ENCODE data around the gene CD320. TPM values are rescaled to one million over a fixed set of nuclear protein-coding genes. Genes with fewer than 3 reads are reported as not detected.
A peak's percentile ranks its signal among the peaks of the same experiment; 100 is the strongest.
"Not testable (repeated sequence)": the region's sequence is repeated elsewhere in the genome, so short reads cannot be mapped to it uniquely, and the experiment has no call there.

The CD320 gene
- total RNA-seq, 1 donor = 14.6 TPM

DNA sequence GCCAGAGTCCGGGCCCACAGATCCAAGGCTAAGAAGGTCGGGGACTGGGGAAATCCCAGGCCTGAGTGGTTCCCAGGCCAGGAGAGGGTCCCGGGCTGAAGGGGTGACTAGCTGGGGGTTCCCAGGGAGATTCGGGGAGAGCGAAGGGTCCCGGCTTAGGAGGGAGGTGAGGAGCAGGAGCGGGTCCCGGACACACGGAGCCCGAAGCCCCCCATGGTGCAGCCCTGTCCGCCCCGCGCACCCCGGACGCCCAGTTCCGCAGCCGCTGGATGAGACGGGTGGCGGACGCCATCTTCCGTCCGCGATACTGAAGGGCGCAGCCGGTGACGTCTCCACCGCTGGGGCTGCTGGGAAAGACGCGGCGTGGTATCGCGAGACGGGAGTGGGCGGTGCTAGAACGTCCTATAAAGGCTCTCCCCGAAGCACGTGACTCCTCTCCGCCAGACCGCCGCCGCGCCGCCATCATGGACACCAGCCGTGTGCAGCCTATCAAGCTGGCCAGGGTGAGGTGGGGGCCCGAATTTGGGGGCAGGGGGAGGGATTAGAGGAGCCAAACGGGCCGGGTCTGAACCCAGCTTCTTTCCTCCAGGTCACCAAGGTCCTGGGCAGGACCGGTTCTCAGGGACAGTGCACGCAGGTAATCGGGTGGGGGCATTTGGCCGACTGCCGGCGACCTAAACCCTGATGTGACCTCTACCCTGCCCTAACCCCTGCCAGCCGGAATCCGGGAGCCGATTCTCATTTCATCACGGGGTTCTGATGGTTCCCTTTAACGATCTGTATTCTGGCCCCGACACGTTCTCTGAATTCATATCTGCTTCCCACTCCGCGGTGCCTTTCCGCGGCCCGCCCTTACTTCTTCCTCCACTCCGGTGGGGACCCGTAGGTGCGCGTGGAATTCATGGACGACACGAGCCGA is 13.2 kb upstream of the CD320 start, which contains the start of the genes NDUFA7 and RPS28:
Gene NDUFA7, minus strand, starts transcription at position 309 of the 919 bp plus-strand sequence. Its CDS starts 17 bp downstream, at position 292.
Gene RPS28, plus strand, starts transcription at position 430 of the 919 bp plus-strand sequence. Its CDS starts 35 bp downstream, at position 465.
- peaks cover 28% of the 10 kb centered on the region for H3K4me1 ChIP-seq (ENCODE audit: insufficient read depth, low read length)
- no peaks in the 10 kb centered on the region for H3K27me3 ChIP-seq (ENCODE audit: insufficient read depth, low read length)
- peak within 1 kb of the TSS; percentile 77 for H3K4me3 ChIP-seq (ENCODE audit: low read length)
- no peaks in the 10 kb centered on the region for H3K9me3 ChIP-seq (ENCODE audit: low read depth, low read length)

DNA sequence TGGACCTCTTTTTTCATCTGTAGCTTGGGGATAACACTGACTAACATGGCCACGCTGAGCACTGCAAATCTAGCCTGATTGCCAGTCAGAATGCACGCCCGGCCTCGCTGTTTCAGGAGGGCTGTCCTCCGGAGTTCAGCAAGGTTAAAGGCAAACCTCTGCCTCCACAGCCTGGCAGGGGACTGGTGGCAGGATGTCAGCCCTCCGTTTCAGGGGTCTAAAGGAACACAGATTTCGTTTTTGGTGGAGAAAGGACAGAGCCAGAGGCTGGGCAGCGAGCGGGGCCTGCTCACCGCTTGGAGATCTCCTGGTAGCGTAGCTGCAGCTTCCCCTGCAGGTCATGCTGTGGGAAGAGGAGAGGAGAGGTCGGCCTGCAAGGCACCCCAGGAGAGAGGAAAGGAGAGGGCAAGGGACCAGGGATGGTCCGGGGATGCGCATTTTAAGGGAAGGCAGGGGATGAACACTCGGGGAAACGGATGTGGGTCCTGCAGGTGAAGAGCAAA is 12.5 kb upstream of the CD320 start:
- Histone ChIP-seq H3K4me3 (ENCODE audit: low read length) (peak overlapping the region; percentile 77), H3K9me3 (ENCODE audit: low read depth, low read length) (no peaks in the 10 kb centered on the region), H3K4me1 (ENCODE audit: insufficient read depth, low read length) (peaks cover 28% of the 10 kb centered on the region), H3K27me3 (ENCODE audit: insufficient read depth, low read length) (no peaks in the 10 kb centered on the region)

- peaks cover 28% of the 10 kb centered on the region for H3K4me1 ChIP-seq (ENCODE audit: insufficient read depth, low read length)
- no peaks in the 10 kb centered on the region for H3K9me3 ChIP-seq (ENCODE audit: low read depth, low read length)
- H3K4me3 ChIP-seq (ENCODE audit: low read length) = peak overlapping the region; percentile 77
- no peaks in the 10 kb centered on the region for H3K27me3 ChIP-seq (ENCODE audit: insufficient read depth, low read length)
Measured at GRCh38 chr19:8319807-8320520, 11.8 kb upstream of the CD320 start.

DNA sequence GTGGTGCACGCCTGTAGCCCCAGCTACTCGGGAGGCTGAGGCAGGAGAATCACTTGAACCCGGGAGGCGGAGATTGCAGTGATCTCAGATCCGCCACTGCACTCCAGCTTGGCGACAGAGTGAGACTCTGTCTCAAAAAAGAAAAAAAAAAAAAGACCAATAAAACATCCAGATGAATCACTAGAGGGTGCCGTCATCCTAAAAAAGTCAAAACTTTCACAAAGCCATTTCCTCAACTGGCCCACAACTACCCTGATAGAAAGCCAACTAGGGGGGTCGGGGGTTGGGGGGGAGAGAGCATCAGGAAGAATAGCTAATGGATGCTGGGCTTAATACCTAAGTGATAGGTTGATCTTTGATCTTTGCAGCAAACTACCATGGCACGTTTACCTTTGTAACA is 10.7 kb upstream of the CD320 start:
- not testable (repeated sequence) for H3K4me3 ChIP-seq (ENCODE audit: low read length)
- peaks cover 28% of the 10 kb centered on the region for H3K4me1 ChIP-seq (ENCODE audit: insufficient read depth, low read length)

DNA sequence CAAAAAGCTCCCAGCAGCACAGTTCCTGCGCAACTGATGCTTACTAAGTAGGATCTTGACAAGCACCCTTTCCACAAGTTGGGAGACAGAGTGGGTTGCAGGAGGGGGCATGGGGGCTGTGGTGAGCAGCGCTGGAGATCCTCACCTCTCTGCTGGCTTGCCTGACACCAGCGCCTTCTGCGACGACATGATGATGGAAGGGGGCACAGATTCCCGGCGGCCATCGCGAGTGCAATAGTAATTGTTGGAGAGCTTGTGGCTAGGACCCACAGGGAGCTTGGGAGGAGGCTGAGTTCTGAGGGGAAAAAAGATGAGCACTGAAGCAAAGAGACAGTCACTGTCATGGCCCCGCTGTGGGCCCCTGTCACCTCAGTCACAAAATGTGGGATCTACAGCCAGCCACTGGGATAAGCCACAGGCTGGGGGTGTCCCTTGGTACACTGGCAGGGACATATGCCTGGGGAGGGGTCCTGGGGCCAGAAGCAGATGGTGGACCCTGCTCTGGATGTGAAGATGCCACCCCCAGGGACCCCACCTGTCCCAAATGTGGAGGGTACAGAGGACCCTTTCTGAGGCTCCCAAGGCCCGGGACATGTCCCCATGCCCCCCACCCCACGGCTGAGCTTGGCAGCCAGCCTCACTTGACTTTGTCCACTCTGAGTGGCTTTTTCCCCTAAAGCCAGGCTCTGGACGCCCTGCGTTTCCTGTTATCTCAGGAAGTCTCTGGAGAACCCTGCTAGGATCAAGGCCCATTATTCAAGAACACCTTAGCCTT is 8.4 kb upstream of the CD320 start:
- Histone ChIP-seq H3K4me3 (ENCODE audit: low read length) (no peak overlapping the region), H3K9me3 (ENCODE audit: low read depth, low read length) (no peaks in the 10 kb centered on the region), H3K4me1 (ENCODE audit: insufficient read depth, low read length) (peaks cover 14% of the 10 kb centered on the region), H3K27me3 (ENCODE audit: insufficient read depth, low read length) (no peaks in the 10 kb centered on the region)

More for the DNA sequence above, 10.7 kb upstream of the CD320 start:
- not testable (repeated sequence) for H3K9me3 ChIP-seq (ENCODE audit: low read depth, low read length); H3K27me3 ChIP-seq (ENCODE audit: insufficient read depth, low read length)

- H3K4me1 ChIP-seq (ENCODE audit: insufficient read depth, low read length); H3K27me3 ChIP-seq (ENCODE audit: insufficient read depth, low read length); H3K9me3 ChIP-seq (ENCODE audit: low read depth, low read length); H3K4me3 ChIP-seq (ENCODE audit: low read length): not testable (repeated sequence)
Measured at GRCh38 chr19:8314981-8315640, 7.0 kb upstream of the CD320 start.

- H3K9me3 ChIP-seq (ENCODE audit: low read depth, low read length) = no peaks in the 10 kb centered on the region
- H3K4me1 ChIP-seq (ENCODE audit: insufficient read depth, low read length) = peaks cover 24% of the 10 kb centered on the region
- no peak overlapping the region for H3K4me3 ChIP-seq (ENCODE audit: low read length)
- H3K27me3 ChIP-seq (ENCODE audit: insufficient read depth, low read length) = no peaks in the 10 kb centered on the region
Measured at GRCh38 chr19:8311461-8312260, 3.5 kb upstream of the CD320 start.

- no peaks in the 10 kb centered on the region for H3K9me3 ChIP-seq (ENCODE audit: low read depth, low read length)
- H3K4me3 ChIP-seq (ENCODE audit: low read length) = no peak overlapping the region
- H3K27me3 ChIP-seq (ENCODE audit: insufficient read depth, low read length) = no peaks in the 10 kb centered on the region
- H3K4me1 ChIP-seq (ENCODE audit: insufficient read depth, low read length) = peaks cover 28% of the 10 kb centered on the region
Measured at GRCh38 chr19:8310342-8311055, 2.3 kb upstream of the CD320 start.

GRCh38 chr19:8308891-8309291 is 733 bp upstream of the CD320 start:
- H3K4me1 ChIP-seq (ENCODE audit: insufficient read depth, low read length) = peaks cover 28% of the 10 kb centered on the region
- no peaks in the 10 kb centered on the region for H3K9me3 ChIP-seq (ENCODE audit: low read depth, low read length)
- peak overlapping the region; percentile 46 for H3K4me3 ChIP-seq (ENCODE audit: low read length)
- H3K27me3 ChIP-seq (ENCODE audit: insufficient read depth, low read length) = no peaks in the 10 kb centered on the region

- Histone ChIP-seq H3K27me3 (ENCODE audit: insufficient read depth, low read length) (no peaks in the 10 kb centered on the region), H3K4me3 (ENCODE audit: low read length) (peak overlapping the region; percentile 46), H3K9me3 (ENCODE audit: low read depth, low read length) (no peaks in the 10 kb centered on the region), H3K4me1 (ENCODE audit: insufficient read depth, low read length) (peaks cover 28% of the 10 kb centered on the region)
Measured at GRCh38 chr19:8307400-8307964, 676 bp downstream of the CD320 start.

- H3K27me3 ChIP-seq (ENCODE audit: insufficient read depth, low read length) = no peaks in the 10 kb centered on the region
- peaks cover 28% of the 10 kb centered on the region for H3K4me1 ChIP-seq (ENCODE audit: insufficient read depth, low read length)
- H3K4me3 ChIP-seq (ENCODE audit: low read length) = no peak overlapping the region
Measured at GRCh38 chr19:8306235-8307054, 1.7 kb downstream of the CD320 start.

GRCh38 chr19:8305798-8306197 is 2.4 kb downstream of the CD320 start:
- Histone ChIP-seq H3K4me1 (ENCODE audit: insufficient read depth, low read length) (peaks cover 28% of the 10 kb centered on the region), H3K9me3 (ENCODE audit: low read depth, low read length) (no peaks in the 10 kb centered on the region), H3K27me3 (ENCODE audit: insufficient read depth, low read length) (no peaks in the 10 kb centered on the region), H3K4me3 (ENCODE audit: low read length) (no peak overlapping the region)

More at GRCh38 chr19:8306235-8307054, 1.7 kb downstream of the CD320 start:
- H3K9me3 ChIP-seq (ENCODE audit: low read depth, low read length) = no peaks in the 10 kb centered on the region

Data from mononuclear cell (primary cell).